T1000 (cell line): ENCODE results near the gene REEP6.
"Not testable (repeated sequence)": the region's sequence is repeated elsewhere in the genome, so short reads cannot be mapped to it uniquely, and the experiment has no call there.

Experiments
- DNase-seq: peaks from one replicate; lab custom pipeline; 2025; ENCODE audit warnings: mixed read lengths; lab: John Stamatoyannopoulos, UW

REEP6 gene

GRCh38 chr19:1472231-1473084 lies 18.5 kb upstream of the REEP6 start:
- no peak for DNase-seq

GRCh38 chr19:1473085-1473851 lies 17.7 kb upstream of the REEP6 start:
- no peak for DNase-seq

- no peak for DNase-seq
These were observed 16.8 kb upstream of the REEP6 start for GRCh38 chr19:1474011-1474764.

DNA sequence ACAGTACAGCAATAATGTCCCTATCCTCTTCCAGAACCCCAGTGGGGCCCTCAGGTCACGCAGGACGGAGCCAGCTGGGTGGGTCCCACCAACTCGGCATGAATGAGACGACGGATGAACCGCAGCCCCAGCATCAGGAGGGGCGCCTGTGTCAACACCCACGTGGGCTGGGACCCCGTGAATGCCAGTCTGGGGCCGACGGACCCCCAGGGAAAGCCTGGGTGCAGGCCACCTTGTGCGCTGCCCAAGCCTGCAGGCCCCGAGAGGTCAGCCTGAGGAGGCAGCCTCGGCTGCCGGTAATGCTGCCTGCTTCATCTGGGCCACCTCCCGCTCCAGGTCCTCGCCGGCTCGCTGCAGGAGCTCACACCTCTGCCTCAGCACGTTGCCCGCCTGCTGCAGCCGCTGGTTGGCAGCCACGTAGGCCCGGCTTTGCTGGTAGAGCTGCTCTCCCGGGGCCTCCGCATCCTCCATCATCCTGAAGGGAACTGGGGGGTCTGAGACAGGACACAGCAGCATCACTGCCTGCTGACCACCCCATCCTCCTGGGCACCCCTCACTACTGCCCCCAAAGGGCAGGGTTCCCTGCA lies 16.1 kb upstream of the REEP6 start:
- no peak for DNase-seq

GRCh38 chr19:1475751-1476437 lies 15.1 kb upstream of the REEP6 start:
- no peak for DNase-seq

GRCh38 chr19:1477056-1477455 lies 13.9 kb upstream of the REEP6 start:
- DNase-seq = not testable (repeated sequence)

GRCh38 chr19:1478934-1479707 lies 11.9 kb upstream of the REEP6 start, which contains the start of gene C19orf25:
Gene C19orf25 (minus strand): TSS chr19:1479215. CDS start chr19:1478903, 312 bp downstream.
- DNase-seq = peak; percentile 93

- DNase-seq = no peak
These were observed 9.6 kb upstream of the REEP6 start for GRCh38 chr19:1481224-1481892.

DNA sequence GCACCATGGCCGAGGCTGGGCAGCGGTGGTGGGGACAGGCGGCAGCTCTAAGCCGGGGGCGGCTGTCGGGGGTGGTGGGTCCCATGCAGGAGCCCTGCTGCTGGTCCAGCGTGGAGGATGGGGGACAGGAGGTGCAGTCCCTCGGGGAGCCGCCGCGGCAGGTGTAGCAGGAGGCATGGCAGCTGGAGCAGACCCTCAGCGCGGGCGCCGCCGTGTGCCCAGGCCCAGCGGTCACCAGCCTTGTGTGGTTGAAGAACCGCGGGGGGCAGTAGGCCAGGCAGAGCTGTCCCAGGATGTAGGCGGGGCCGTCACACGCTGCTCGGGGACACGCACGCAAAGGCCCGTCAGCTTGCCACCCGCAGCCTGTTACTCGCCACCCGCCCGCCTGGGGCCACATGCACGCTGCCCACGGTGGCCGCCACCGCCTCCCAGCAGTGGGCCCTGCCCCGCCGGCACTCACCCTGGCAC lies 9.1 kb upstream of the REEP6 start:
- no peak for DNase-seq

DNA sequence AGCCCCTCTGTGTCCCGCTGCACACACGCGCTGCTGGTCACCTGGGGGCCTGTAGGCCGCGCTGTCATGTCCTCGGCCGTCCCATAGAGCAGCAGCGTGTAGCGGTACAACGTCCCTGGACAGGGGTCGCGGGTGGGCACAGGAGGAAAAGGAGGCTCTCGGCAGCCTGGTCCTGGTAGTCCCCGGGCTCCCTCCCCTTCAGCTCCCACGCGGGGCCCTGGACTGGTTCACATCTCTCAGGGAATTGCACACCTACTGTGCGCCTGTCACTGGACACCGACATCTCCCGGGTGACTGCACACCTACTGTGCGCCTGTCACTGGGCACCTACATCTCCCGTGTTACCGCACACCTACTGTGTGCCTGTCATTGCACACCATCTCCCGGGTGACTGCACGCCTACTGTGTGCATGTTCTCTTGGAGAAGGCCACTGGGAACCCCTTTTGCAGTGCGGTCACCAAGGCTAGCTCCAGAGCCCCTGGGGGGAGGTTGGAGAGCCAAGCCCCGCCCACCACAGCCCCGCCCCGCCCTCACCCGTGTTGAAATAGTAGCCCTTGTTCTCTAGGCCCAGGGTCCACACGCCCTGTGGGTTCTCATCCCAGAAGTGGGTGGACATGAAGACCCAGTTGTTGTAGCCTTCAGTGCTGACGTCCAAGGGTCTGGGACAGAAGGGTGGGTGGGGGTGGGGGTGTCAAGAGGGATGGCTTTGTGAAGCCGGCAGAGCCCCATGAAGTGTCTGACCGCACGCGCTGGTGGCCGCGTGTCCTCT lies 8.4 kb upstream of the REEP6 start:
- DNase-seq = no peak

DNA sequence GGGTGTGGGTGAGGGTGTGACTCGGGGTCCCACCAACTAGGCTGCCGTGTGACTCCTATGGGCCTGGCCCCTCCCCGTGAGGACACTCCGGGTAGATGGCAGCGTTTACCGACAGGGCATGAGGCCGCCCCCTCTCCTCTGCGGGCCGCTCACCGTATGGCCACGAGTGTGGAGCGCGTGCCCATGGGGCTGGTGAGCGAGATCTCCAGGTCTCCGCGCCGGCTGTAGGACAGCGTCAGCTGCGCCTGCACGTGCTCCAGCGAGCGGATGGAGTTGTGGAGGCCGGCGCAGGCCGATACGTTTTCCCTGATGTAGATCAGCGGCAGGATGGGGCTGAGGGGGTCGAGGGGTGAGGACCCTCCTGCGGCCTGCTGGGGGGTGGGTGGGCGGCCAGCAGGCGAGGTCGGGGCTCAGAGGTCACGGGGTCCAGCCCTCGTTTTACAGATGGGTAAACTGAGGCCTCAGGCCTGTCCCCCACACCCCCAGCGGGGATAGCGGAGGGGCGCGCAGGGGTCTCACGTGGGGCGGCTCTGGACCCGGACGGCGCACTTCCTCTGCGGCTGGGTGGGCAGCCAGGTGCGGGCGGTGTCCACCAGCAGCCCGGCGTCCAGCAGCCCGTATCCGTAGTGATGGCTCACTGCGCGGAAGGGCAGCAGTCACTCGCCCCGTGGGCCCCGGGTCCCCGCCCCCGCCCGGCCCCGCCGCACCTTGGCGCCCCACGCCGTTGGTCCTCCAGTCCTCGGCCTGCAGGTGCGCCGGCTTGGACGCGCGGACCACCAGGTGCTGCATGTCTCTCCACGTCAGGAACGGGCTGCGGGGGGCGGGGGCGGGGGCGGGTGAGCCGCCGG lies 7.6 kb upstream of the REEP6 start:
- no peak for DNase-seq

DNA sequence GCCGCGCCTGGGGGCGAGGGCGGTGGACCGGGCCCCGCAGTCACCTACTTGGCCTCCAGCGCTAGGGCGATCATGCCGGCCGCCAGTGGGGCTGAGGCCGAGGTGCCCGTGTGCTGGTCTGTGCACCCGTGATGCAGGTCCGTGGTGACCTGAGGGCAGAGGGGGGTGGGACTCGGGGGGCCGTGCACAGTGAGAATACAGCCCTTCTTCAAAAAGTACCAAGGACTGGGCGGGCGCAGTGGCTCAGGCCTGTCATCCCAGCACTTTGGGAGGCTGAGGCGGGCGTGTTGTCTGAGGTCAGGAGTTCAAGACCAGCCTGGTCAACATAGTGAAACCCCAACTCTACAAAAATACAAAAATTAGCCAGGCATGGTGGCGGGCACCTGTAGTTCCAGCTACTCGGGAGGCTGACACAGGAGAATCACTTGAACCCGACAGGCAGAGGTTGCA lies 7.0 kb upstream of the REEP6 start:
- DNase-seq = no peak

DNA sequence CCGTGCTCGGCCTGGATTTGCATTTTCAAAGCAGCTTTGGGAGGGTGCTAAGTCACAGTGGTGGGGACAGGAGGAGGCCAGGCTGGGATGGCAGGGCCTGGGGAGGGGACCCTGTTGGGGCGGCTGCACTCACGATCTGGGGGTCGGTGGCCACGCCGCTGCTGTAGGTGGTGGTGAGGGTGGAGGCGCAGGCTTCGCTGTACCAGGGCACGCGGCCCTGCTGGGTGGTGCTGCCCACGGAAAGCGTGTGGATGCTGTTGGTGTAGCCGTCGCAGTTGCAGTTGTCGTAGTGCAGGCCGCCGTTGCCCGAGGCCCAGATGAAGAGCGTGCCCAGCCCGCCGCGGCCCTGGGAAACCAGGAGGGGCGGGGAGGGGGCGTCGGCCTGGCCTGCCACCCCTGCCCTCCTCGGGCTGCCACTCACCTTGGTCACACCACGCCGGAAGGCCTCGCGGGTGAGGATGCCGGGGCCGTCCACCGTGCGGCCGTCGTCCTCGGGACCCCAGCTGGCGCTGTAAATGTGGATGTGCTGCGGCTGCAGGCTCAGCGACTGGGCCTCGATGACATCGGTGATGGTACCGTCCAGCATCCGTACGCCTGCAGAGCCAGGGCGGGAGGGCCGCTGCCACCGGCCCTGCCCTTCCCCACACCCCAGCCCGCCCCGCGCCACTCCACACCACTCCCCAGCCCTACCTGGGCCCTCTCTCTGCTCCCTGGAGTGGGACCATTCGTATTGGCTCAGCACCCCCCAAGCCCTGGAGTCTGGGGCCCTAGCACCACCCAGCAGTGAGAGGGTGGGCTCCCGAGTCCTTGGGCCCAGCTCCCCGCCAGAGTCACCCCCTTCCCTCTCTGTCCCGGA lies 4.0 kb upstream of the REEP6 start:
- no peak for DNase-seq

DNA sequence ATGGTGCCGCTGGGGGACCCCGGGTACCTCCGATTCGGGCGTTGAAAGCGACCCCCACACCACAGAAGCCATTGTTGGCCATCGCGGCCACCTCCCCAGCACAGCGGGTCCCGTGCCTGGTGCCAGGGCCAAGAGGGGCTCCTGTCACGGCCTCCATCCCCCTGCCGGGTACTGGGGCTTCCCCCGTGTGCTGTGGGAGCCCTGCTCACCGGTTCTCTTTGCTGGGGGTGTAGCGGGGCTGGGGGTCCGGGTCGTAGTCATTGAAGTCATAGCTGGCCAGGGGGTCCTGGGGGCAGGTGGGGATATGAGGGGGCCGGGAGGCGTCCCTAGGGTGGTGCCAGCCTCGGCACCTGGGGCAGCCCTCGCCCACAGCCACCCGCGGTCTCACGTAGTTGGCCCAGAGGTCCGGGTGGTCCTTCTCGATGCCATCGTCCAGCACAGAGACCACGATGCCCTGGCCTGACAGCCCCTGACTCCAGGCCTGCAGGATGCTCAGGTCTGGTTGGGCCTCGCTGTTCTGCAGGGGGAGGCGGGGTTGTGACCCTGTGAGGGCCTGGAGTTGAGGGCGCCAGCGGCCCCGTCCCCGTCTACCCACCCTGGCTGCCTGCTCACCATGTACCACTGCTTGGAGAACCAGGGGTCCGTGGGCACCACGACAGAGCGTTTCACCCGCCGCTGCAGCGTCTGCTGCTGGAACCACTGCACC lies 3.3 kb upstream of the REEP6 start:
- no peak for DNase-seq

- no peak for DNase-seq
These were observed 2.7 kb upstream of the REEP6 start for GRCh38 chr19:1488282-1488601.

GRCh38 chr19:1489463-1490310 lies 1.3 kb upstream of the REEP6 start:
- DNase-seq = no peak
